GM18499 (cell line): ENCODE measurements around the gene HTR4.
"Not testable (repeated sequence)": the region's sequence is repeated elsewhere in the genome, so short reads cannot be mapped to it uniquely, and the experiment has no call there.

Experiments used
- ATAC-seq: cut with Tn5 transposase; IDR thresholded peaks from one replicate; pipeline ENCODE4 v1.9.1; 2021; ENCODE audit warnings: moderate number of reproducible peaks; ENCODE audit not compliant: insufficient read depth, unreplicated experiment

The HTR4 gene

DNA sequence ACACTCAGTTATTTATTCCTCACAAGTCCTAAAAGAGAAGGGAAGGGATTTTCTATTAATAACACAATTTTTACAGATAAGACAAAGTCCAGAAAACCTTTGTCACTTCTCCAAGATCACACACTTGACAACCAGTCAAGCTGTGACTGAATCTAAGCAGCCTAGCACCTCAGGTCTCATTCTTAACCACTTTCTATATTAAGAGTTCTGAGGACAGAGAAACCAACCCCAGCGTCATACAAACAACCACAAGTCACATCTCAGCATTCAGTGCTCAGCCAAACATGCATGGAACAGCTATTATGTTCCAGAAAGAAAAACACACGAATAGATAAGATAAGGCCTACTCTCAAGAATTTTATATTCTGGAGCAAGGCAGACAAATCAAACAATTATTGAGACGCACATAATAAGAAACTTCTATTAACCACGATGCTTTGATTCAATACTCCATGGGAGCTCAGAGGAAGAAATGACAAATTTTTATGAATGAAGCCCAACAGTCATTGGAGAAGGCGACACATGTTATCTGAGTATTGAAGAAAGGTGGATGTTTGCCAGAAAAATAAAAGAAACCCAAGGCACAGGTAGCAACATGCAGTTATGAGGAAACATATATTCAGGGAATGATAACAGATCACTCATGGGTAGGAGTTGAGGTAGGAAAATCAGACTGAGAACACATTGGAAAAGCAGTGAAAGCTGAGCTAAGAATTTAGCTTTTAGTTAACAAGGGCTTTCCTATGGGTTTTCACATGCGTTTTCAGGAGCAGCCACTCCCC lies 113.1 kb downstream of the HTR4 start:
- ATAC-seq: no peak

GRCh38 chr5:148540647-148541046 lies 113.7 kb downstream of the HTR4 start:
- ATAC-seq: no peak

- no peak for ATAC-seq
Measured at GRCh38 chr5:148539851-148540250, 114.5 kb downstream of the HTR4 start.

- ATAC-seq: no peak
Measured at GRCh38 chr5:148535190-148535589, 119.1 kb downstream of the HTR4 start.

- no peak for ATAC-seq
Measured at GRCh38 chr5:148532969-148533670, 121.2 kb downstream of the HTR4 start.

DNA sequence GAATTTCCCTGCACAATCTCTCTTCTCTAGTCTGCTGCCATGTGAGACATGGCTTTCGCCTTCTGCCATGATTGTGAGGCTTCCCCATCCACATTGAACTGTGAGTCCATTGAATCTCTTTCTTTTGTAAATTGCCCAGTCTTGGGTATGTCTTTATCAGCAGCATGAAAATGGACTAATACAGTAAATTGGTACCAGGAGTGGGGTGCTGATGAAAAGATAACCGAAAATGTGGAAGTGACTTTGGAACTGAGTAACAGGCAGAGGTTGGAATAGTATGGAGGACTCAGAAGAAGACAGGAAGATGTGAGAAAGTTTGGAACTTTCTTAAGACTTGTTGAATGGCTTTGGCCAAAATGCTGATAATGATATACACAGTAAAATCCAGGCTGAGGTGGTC lies 124.9 kb downstream of the HTR4 start:
- ATAC-seq: not testable (repeated sequence)

- no peak for ATAC-seq
Measured at GRCh38 chr5:148524721-148525120, 129.6 kb downstream of the HTR4 start.

DNA sequence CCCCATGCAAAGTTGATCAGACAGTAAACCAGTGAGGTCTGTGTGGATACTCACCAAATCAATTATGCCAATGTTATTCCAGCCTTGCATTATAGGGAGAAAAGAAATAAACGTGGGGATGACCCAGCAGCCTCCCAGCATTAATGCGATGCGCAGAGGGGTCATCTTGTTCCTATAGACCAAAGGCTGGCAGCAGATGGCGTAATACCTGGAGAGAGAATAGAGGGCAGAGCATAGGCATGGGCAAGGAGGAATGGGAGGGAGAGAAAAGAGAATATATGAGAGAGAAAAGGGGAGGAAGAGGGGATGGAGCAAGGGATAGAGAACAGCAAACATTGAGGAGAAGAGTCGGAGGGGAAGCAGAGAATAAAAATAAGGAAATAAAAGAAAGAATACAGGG lies 131.2 kb downstream of the HTR4 start:
- ATAC-seq: no peak

DNA sequence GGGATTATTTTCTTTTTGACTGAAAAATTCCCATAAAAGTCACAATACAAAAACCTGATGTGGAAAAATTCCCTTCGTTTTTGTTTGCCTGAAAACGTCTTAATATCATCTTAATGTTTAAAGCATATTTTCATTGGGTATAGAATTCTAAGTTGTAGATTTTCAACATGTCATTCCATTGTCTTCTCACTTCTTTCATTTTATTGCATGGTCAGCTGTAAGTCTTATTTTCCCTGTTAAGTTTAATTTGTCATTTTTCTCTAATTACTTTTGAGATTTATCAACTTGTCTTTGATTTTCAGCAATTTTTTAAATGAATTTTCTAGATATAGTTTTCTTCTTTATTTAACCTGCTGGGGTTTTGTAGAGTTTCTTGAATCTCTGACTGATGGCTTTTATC lies 138.9 kb downstream of the HTR4 start:
- ATAC-seq: no peak

- no peak for ATAC-seq
Measured at GRCh38 chr5:148514344-148514743, 140.0 kb downstream of the HTR4 start.

DNA sequence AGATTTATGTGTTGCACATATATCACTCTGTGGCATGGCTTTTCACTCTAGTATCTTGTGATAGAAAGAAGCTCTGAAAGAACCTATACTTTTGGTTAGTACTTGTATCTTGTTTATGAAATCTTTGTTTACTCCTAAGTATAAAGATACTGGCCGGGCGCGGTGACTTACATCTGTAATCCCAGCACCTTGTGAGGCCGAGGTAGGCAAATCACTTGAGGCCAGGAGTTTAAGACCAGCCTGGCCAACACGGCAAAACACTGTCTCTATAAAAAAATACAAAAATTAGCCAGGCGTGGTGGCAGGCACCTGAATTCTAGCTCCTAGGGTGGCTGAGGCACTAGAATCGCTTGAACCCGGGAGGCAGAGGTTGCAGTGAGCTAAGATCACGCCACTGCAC lies 141.8 kb downstream of the HTR4 start:
- no peak for ATAC-seq

DNA sequence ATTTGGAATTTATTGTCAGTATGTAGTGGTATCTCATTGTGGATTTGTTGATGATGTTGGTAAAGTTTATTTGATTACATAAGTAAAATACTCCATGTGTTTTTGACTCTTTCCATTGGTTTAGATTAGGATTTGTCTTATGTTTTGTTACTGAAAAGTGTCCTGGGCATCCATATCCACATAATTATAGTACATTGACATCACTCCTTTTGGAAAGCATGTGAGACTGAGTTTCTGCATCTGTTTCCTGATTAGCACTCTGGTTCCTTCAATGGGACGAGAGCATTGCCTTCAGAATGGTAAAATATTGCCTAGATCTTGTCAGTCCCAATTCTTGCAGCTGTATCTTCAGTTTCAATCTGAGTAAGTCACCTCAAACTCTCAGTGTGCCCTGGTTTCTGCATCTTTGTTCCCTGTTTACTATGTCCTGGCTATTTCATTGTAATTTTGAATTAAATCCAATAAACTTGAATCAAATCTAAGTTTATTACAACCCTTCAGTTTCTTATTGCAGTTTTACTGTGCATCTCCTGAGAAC lies 142.4 kb downstream of the HTR4 start:
- no peak for ATAC-seq

DNA sequence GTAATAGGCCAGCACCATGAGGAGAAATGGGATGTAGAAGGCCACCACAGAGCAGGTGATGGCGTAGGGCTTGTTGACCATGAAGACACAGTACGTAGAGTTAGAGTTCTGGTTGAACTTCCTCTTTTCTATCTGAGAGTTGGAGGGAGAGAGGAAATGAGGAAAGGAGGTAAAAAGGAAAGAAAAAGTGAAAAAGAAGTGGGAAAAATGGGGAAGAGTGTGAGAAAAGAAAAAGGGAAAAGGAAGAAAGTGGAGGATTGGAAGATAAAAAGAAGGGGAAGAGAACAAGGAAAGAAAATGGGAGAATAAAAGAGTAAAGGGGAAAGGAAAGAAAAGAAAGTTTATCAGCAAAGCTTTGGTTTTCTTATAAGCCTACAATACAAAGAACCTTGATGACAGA lies 144.4 kb downstream of the HTR4 start:
- no peak for ATAC-seq

- ATAC-seq: no peak
Measured at GRCh38 chr5:148507648-148508047, 146.7 kb downstream of the HTR4 start.

DNA sequence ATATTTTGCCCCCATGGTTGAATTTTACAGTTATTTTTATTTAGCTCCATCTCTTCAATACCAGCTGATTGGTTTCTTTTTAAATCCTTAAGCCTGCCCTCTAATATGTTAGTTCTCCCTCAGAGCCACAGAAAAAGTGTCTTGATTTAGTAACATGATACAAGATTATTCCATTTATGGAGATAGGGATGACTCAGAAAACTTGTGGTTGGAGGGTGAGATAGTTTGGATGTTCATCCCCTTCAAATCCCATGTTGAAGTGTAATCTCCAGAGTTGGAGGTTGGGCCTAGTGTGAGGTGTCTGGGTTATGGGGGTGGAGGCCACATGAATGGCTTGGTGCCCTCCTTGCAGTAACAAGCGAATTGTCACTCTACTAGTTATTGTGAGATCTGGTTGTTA lies 154.9 kb downstream of the HTR4 start:
- ATAC-seq: no peak

DNA sequence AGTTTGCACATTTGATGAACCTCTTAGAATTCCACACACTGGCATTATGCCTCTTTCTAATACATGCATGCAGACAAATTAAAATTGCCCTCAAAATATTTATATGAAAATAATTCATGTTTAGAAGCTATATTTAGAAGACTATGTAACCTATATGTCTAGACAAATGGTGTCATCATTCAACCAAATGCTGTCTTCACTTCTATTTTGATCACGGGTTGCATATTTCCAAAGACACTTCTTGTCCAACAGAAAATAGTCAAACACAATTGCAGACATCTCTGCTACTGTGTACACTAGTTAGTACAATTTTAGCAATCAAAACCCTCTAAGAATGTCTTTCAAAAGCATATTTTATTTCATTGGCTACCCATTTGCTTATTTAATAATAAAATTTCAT lies 156.6 kb downstream of the HTR4 start:
- no peak for ATAC-seq

GRCh38 chr5:148492351-148492750 lies 162.0 kb downstream of the HTR4 start:
- no peak for ATAC-seq

DNA sequence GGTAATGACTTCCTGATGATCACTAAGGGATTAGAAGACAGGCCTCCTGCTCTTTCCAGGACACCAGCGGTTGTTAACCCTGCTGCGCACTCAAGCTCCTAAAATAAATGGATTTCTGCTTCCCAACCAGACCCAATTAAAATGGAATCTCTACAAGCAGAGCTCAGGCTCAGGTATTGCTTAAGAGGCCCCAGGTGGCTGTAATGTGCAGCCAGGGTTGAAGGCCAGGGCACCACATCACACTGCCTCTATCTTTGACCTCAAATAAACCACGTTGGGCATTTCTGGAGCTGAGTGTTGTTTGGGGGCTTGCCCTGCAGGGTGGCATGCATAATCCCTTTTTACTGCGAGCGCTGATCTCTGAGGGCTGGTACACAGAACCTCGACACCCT lies 162.5 kb downstream of the HTR4 start:
- no peak for ATAC-seq

GRCh38 chr5:148491015-148491792 lies 163.1 kb downstream of the HTR4 start:
- no peak for ATAC-seq

GRCh38 chr5:148488757-148489156 lies 165.6 kb downstream of the HTR4 start:
- no peak for ATAC-seq

GRCh38 chr5:148486456-148486855 lies 167.9 kb downstream of the HTR4 start:
- ATAC-seq: no peak
